Motor neuron (in vitro differentiated cells): ENCODE data around the gene CFD. TPM values are rescaled to one million over a fixed set of nuclear protein-coding genes. Genes with fewer than 3 reads are reported as not detected.

Experiments used
- ATAC-seq, 8 experiments: fragments of 200-7000 bp; cut with Tn5 transposase; replicated peaks in 6 of 8; 2 replicates each; pipeline ENCODE4 v1.8.0; 2021; ENCODE audit warnings: mild to moderate bottlenecking in 8 of 8, moderate library complexity in 8 of 8
- H3K27ac ChIP-seq, 2 donors: fragments of 250-450 bp; sonication (Bioruptor Pico); 2 replicates each; pipeline ENCODE4 v1.9.0; 2021; ENCODE audit warnings: antibody characterized with exemption in 2 of 2, mild to moderate bottlenecking in 2 of 2, moderate library complexity in 1 of 2
- H3K4me1 ChIP-seq, 2 donors: fragments of 250-450 bp; sonication (Bioruptor Pico); replicated peaks in 1 of 2; 2 replicates each; pipeline ENCODE4 v1.6.1; 2021; ENCODE audit warnings: antibody characterized with exemption in 2 of 2, mild to moderate bottlenecking in 2 of 2, moderate library complexity in 1 of 2
- H3K4me3 ChIP-seq, 5 donors: fragments of 250-450 bp; sonication (Bioruptor Pico); 2 replicates each; pipeline ENCODE4 v1.9.0; 2021; ENCODE audit warnings: antibody characterized with exemption in 5 of 5, mild to moderate bottlenecking in 5 of 5, moderate library complexity in 4 of 5
- WGBS, 10 experiments: fragments of 450-650 bp; shearing (Covaris generic); methylation state at CpG; one replicate each; pipeline ENCODE4 v1.0.0; 2022; 5-methylcytosine and 5-hydroxymethylcytosine counted together
- in situ Hi-C, 9 experiments: fragments of 400-800 bp; cut with MboI; loops; one replicate each; pipeline ENCODE4 v1.15.0; 2021; ENCODE audit warnings: low sequenced_read_pairs in 9 of 9, low pct_unique_long_range_greater_than_20kb in 2 of 9; ENCODE audit not compliant: unreplicated experiment in 9 of 9
- total RNA-seq, 8 experiments: library from RNA; unstranded; fragments of 300-600 nt; gene quantifications; 2 replicates each; pipeline versions ENCODE4 v1.2.3 to v1.2.4, GENCODE V29; 2022

CFD gene
- total RNA-seq, 8 experiments from 2014 or later, result 0.83 to 72.1 (median 1.6) TPM

DNA sequence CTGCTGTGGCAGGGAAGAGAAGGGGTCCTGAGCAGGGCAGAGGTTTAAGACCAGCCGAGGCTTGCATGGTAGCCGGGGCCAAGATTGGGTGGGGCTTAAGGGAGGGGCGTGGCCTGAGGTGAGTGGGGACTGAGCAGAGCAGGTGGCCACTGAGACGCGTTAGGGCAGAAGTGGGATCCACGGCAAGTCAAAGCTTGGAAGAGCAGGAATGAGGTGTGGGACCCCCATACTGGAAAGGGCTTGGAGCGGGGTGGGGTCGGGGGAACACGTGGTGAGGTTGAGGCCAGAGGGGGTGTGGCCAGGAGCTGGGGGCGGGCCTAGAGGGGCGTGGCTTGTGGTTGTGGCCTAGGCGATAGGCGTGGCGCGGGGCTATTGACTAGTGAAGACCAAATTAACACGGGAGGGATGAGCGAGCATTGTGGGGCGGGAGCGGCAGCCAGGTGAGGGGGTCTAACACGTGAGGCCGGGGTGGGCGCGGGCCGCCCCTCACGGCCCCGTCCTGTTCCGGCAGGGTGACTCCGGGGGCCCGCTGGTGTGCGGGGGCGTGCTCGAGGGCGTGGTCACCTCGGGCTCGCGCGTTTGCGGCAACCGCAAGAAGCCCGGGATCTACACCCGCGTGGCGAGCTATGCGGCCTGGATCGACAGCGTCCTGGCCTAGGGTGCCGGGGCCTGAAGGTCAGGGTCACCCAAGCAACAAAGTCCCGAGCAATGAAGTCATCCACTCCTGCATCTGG, 3.3 kb downstream of the CFD start:
- ATAC-seq, result peak in 5 of 8 experiments; percentile 43 to 67 (median 59)
- no peak overlapping the region for H3K27ac ChIP-seq
- peak overlapping the region in 3 of 5 donors; percentile 3 to 26 (median 11) for H3K4me3 ChIP-seq
- peaks cover 0 to 8% of the 10 kb centered on the region in 2 donors for H3K4me1 ChIP-seq
- WGBS, 10 experiments, result 55% methylated on average over 2 of the region's 48 CpGs; no CpG with 5 or more reads in 9 of the 10 experiments
- in situ Hi-C loops, result no loop called here

DNA sequence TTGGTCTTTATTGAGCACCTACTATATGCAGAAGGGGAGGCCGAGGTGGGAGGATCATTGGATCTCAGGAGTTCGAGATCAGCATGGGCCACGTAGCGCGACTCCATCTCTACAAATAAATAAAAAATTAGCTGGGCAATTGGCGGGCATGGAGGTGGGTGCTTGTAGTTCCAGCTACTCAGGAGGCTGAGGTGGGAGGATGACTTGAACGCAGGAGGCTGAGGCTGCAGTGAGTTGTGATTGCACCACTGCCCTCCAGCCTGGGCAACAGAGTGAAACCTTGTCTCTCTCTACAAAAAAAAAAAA, 3.8 kb downstream of the CFD start:
- peak overlapping the region in 1 of 5 donors; percentile 26 for H3K4me3 ChIP-seq
- peaks cover 0 to 8% of the 10 kb centered on the region in 2 donors for H3K4me1 ChIP-seq
- ATAC-seq, result no peak
- WGBS, 10 experiments, result 60 to 97% (median 85%) methylated on average over 3 to 6 of the region's 7 CpGs; no CpG with 5 or more reads in 6 of the 10 experiments
- in situ Hi-C loops, result no loop called here
- H3K27ac ChIP-seq, result no peak overlapping the region

DNA sequence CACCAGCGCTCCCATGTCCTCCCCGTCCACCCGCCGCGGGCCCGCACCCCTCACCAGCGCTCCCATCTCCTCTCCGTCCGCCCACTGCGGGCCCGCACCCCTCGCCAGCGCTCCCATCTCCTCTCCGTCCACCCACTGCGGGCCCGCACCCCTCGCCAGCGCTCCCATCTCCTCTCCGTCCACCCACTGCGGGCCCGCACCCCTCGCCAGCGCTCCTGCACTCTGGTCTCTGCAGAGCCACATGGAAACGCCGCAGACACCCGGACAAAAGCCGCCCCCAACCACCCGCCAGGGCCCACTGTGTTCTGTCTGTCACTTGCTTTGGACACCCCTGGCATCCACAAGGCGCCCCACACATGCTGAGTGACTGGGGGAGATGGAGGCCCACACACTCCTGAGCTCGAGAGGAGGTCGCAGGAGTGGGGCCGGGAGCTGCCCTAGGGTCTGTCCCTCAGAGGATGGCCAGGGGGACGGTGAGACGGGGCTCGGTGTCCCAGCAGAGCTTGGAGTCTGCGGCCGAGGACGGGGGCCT, 7.4 kb downstream of the CFD start:
- Histone ChIP-seq H3K4me3 (no peak overlapping the region), H3K4me1 (peaks cover under 1 to 9% of the 10 kb centered on the region in 2 donors), H3K27ac (no peak overlapping the region)
- ATAC-seq, result no peak
- in situ Hi-C loops, result no loop called here
- 67% methylated on average over 1 of the region's 38 CpGs; no CpG with 5 or more reads in 9 of the 10 experiments for WGBS, 10 experiments

DNA sequence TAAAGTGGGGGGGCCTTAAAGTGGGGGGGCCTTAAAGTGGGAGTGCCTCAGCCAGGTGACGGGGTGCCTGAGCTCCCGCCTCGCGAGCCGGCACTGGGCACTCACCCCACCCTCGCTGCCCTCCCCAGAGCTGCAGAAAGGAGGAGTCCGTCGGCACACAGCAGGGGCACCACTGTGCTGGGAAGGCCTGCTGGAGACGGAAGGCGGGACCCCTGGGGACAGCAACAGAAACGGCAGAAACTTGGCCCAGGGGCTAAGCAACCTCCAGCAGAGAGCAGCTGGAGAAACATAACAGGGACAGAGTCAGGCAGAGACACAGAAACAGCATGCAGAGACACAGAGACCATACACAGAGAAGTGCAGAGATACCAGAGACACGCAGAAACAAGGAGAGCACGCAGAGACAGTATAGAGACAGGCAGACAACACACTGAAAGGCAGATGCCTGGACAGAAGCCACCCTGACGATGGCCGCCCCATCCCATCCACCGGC, 7.9 kb downstream of the CFD start:
- peaks cover 6 to 14% of the 10 kb centered on the region in 2 donors for H3K4me1 ChIP-seq
- H3K27ac ChIP-seq, result no peak overlapping the region
- no peak overlapping the region for H3K4me3 ChIP-seq
- ATAC-seq, result peak in 1 of 8 experiments; percentile 3
- in situ Hi-C loops, result no loop called here
- WGBS, 10 experiments, result 54 to 100% (median 90%) methylated on average over 1 to 7 of the region's 16 CpGs; no CpG with 5 or more reads in 6 of the 10 experiments

DNA sequence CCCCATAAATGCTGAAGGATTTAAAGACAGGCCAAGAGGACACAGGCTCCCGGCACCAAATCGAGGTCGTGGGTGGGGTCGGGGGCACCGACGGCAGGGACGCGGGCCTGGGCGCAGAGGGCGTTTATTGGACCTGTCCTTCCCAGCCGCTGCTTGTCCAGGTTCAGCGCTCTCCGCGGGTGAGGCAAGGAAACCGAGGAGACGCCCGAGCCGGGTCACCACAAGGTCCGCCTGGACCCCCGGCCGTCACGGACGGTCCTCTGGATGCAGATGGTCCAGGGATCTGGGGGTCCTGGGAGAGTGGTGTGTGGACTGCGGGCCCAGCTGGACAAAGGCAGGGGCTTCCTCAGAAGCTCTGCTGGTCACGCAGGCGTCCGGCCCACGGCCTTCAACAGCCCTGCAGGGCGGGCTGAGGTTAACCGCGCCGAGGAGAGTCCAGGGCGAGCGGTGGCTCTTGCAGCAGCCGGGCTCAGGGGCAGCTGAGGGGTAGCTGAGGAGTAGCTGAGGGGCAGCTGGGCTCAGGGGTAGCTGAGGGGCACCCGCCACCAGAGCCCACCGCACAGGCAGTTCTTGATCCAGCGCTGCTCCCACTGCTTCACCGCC, 8.5 kb downstream of the CFD start:
- H3K4me3 ChIP-seq, result no peak overlapping the region
- H3K27ac ChIP-seq, result no peak overlapping the region
- ATAC-seq, result no peak
- 88 to 98% (median 92%) methylated on average over 6 to 21 of the region's 39 CpGs; no CpG with 5 or more reads in 6 of the 10 experiments for WGBS, 10 experiments
- in situ Hi-C loops, result no loop called here
- peaks cover 9 to 15% of the 10 kb centered on the region in 2 donors for H3K4me1 ChIP-seq

DNA sequence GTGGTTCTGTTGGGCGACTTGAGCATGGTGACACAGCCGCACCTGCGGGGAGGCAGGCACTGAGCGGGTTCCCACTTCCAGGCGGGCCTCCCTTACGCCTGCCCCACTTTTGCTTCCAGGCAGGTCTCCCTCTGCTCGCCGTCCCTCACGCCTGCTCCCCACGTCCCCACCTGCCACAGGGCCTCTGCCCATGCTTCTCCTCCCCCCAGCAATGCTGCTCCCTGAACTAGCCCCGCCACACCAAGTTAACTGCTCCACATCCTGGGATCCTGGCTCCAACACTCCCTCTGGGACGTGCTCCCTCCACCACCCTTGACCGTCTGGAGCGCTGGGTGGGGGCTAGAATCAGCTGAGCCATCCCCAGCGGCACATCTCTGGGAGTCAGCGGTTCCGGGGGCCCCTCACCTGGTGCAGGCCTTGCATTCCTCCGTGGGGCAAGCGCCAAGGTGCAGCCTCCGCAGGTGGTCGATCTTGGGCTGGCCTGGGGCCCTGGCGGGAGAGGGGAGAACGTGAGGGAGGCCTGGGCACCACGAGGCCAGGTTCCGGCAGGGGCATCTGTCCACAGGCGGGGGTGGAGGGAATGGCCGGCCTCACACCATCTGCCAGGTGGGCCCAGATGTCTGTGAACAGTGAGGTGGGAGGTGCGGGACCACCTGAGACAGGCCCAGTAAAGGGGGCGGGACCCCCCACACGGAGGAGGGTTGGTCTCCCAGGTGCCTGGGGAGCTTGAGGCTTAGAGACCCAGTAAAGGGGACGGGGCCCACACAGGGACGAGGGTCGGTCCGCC, 9.2 kb downstream of the CFD start:
- in situ Hi-C loops, result no loop called here
- H3K4me1 ChIP-seq, result peaks cover 9 to 17% of the 10 kb centered on the region in 2 donors
- ATAC-seq, result no peak
- 80 to 100% methylated on average over 1 to 7 of the region's 34 CpGs; no CpG with 5 or more reads in 8 of the 10 experiments for WGBS, 10 experiments
- no peak overlapping the region for H3K4me3 ChIP-seq
- no peak overlapping the region for H3K27ac ChIP-seq

DNA sequence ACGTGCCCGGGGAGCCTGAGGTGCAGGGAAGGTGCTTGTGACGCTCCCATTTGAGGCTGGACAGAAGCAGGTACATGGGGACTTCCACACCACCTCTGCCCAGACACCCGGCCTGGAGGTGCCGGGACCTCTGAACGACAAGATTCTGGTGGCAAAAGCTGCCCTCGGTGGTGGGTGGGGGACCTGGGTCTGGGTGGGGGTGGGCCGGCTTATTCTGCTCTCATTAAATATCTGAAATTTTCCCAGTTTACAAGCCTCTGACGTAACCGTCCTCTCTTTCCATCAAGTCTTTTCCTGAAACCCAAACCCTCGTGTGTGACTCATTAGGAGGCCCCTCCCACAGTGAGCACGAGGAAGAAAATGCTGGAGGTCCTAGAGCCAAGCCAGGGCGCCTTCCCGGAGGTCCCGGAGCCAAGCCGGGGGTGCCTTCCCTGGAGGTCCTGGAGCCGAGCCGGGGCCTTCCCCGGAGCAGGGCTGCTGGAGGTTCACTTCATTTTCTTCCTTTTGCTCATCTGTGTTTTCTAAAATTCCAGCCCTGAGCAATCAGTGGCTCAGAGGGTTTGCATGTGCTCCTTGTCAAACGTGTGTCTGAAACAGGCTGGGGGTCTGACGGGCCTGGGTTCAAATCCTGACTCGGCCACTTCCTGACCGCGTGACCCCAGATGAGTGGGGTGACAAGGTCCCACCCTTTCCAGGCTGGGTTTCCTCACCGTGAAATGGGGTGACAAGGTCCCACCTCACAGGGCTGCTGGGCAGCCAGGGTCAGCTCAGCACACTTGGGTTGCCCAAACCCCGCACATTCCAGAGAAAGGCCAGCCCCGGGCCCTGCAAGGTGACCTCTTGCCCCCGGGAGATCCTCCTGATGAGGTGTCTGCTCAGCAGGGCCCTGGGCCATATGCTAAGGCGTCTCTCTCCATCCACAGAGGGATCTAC, 10.0 kb downstream of the CFD start:
- Histone ChIP-seq H3K4me1 (peaks cover 9 to 17% of the 10 kb centered on the region in 2 donors), H3K27ac (no peak overlapping the region), H3K4me3 (no peak overlapping the region)
- 0 to 93% (median 74%) methylated on average over 1 to 12 of the region's 29 CpGs; no CpG with 5 or more reads in 2 of the 10 experiments for WGBS, 10 experiments
- in situ Hi-C loops, result no loop called here
- ATAC-seq, result peak in 3 of 8 experiments; percentile 18 to 75 (median 45)

DNA sequence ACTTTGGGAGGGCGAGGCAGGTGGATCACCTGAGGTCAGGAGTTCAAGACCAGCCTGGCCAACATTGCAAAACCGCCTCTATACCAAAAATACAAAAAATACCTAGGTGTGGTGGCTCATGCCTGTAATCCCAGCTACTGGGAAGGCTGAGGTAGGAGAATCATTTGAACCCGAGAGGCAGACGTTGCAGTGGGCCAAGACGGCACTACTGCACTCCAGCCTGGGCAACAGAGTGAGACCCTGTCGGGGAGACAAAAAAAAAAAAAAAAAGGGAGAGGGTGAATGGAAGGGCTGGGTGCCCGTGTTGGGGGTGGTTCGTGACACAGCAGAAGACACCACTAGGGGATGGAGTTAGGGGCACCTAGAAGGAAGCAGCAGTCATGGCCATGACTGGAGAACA, 10.8 kb downstream of the CFD start:
- Histone ChIP-seq H3K4me1 (peaks cover 9 to 17% of the 10 kb centered on the region in 2 donors), H3K27ac (no peak overlapping the region), H3K4me3 (no peak overlapping the region)
- no peak for ATAC-seq
- WGBS, 10 experiments, result 78 to 100% (median 88%) methylated on average over 1 to 6 of the region's 8 CpGs; no CpG with 5 or more reads in 5 of the 10 experiments
- in situ Hi-C loops, result no loop called here

DNA sequence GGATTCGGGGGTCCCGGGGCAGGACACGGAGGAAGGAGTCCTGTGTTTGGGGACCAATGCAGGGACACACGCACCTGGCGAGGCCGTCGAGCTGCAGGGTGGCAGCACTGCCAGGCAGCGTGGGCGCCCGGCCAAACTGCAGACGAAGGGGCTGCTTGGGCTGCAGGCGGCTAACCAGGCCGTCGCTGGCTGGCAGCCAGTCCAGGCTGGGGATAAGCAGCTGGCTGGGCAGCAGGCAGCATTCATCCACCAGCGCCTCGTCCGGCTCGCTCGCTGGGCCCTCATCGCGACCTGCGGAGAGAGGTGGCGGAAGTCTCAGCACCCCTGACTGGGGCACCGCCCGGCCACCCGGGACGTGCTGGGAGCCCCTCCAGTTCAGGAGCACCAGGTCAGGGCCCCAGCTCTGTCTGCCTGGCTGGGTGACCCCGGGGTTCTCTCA, 11.5 kb downstream of the CFD start:
- WGBS, 10 experiments, result 92% methylated on average over 12 of the region's 28 CpGs; no CpG with 5 or more reads in 9 of the 10 experiments
- in situ Hi-C loops, result no loop called here
- Histone ChIP-seq H3K4me3 (no peak overlapping the region), H3K27ac (peak overlapping the region in 1 of 2 donors; percentile 21), H3K4me1 (peaks cover 9 to 17% of the 10 kb centered on the region in 2 donors)
- ATAC-seq, result no peak

DNA sequence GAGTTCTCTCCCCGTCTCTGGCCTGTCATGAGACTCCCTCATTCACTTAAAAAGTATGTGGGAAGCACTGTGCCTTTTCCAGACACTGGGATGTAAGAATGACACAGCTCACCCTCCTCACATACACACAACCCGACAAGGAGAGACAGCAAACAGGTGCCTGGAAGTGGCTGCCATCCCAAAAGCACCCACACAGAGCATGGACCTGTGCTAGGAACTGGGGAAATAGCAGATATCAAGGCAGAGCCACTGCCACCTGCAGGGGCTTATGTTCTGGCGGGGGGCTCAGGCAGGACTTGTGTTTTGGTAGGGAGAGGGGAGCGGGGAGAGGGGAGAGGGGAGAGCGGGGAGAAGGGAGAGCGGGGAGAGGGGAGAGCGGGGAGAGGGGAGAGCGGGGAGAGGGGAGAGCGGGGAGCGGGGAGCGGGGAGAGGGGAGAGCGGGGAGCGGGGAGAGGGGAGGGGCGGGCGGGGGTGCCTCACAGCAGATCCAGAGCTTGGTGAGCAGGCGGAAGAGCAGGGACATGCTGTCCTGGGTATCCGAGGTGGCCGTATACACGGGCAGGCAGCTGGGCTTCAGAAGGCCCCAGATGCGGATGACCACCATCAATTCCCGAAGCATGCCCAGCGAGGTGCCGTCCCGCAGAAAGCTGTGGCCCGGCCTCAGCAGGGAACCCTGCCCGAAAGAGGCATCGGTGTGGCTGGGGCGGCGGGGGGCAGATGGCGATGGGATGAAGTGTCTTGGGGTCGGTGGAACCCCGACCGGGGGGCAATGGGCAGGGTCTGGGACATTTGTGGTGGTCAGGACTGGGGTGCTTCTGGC, 12.2 kb downstream of the CFD start:
- Histone ChIP-seq H3K4me3 (no peak overlapping the region), H3K4me1 (peaks cover 9 to 17% of the 10 kb centered on the region in 2 donors), H3K27ac (peak overlapping the region; percentile 35 to 71)
- peak in 5 of 8 experiments; percentile 34 to 67 (median 44) for ATAC-seq
- 80% methylated on average over 1 of the region's 33 CpGs; no CpG with 5 or more reads in 9 of the 10 experiments for WGBS, 10 experiments
- in situ Hi-C loops, result no loop called here

DNA sequence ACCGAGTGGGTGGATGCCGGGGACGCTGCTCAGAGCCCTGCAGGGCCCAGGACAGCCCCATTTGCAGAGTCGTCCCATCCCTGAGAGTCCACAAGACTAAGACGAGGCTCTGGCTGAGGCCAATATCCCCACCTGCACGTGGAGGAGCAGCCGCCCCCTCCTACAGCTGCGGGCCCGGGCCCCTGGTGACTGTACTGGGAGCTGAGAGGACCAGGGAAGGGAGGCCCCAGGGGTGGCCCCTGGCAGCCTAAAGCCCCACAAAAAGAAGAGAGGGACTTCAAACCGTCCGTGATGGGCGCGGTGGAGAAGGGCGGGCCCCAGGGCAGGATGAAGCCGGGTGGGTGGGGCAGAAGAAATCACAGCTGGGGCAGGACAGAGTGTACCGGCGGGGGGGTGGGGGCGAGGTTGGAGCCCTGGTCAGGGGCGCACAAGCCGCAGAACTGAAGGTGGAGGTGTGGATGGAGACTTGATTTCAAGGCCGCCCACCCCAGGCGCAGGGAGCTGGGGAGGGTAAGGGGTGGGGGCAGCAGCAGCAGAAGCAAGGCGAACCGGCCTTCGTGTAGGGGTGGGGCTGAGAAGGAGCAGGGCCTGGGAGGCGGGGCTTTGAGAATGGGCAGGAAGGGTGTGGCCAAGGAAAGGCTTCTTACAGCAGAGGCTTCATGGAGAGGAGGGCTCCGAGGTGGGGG, 12.9 kb downstream of the CFD start:
- WGBS, 10 experiments, result no CpG with 5 or more reads among the region's 27 CpGs
- peak; percentile 5 to 91 (median 70) for ATAC-seq
- Histone ChIP-seq H3K27ac (peak overlapping the region; percentile 35 to 71), H3K4me3 (no peak overlapping the region), H3K4me1 (peaks cover 9 to 17% of the 10 kb centered on the region in 2 donors)
- in situ Hi-C loops, result no loop called here
